PC-3 (cell line): ENCODE data around the gene IFI35. TPM values are rescaled to one million over a fixed set of nuclear protein-coding genes. Genes with fewer than 3 reads are reported as not detected.

Source experiments
- ATAC-seq: fragments of 200-7000 bp; cut with Tn5 transposase; 2 replicates; pipeline ENCODE4 v1.9.1; 2020; ENCODE audit warnings: mild to moderate bottlenecking, moderate library complexity
- BruUV-seq: library from RNA; stranded (reverse); fragments of 400-500 nt; replicated peaks from 2 replicates; lab custom pipeline; 2021; lab: Mats Ljungman, UMichigan
- CTCF ChIA-PET: fragments of 300-600 bp; sonication (Branson Sonifier 250); formaldehyde crosslinking; loops from one replicate; lab custom pipeline; 2022; ENCODE audit warnings: antibody characterized with exemption; lab: Charles Lee
- POLR2A ChIA-PET: fragments of 300-600 bp; sonication (Branson Sonifier 250); formaldehyde crosslinking; loops from one replicate; lab custom pipeline; 2022; ENCODE audit warnings: antibody characterized with exemption; ENCODE audit not compliant: unreplicated experiment; lab: Charles Lee
- DNase-seq: peaks from one replicate; pipeline ENCODE4 v3.0.0-alpha.2; 2015
- H2AFZ ChIP-seq: fragments of 300-600 bp; sonication (generic); 2 replicates; pipeline ENCODE4 v1.6.0; 2016; ENCODE audit warnings: antibody characterized with exemption, low read length
- H3F3A ChIP-seq: fragments of 300-600 bp; sonication (generic); one replicate; pipeline ENCODE4 v1.6.0; 2017; ENCODE audit warnings: antibody characterized with exemption, low read length, control low read depth, mild to moderate bottlenecking; ENCODE audit not compliant: unreplicated experiment
- H3K27ac ChIP-seq: fragments of 300-600 bp; sonication (generic); 2 replicates; pipeline ENCODE4 v1.5.1; 2016; ENCODE audit warnings: mild to moderate bottlenecking, low read length
- H3K27me3 ChIP-seq: fragments of 300-600 bp; sonication (generic); 2 replicates; pipeline ENCODE4 v1.6.1; 2016; ENCODE audit warnings: low read length, mixed read lengths
- H3K36me3 ChIP-seq: fragments of 300-600 bp; sonication (generic); 2 replicates; pipeline ENCODE4 v1.6.1; 2016; ENCODE audit warnings: low read depth, mixed run types, low read length, mixed read lengths
- H3K4me1 ChIP-seq: fragments of 300-600 bp; sonication (generic); 2 replicates; pipeline ENCODE4 v1.5.1; 2016; ENCODE audit warnings: low read length; ENCODE audit not compliant: insufficient read depth
- H3K4me2 ChIP-seq: fragments of 300-600 bp; sonication (generic); 2 replicates; pipeline ENCODE4 v1.6.0; 2016; ENCODE audit warnings: low read length
- H3K4me3 ChIP-seq: fragments of 300-600 bp; sonication (generic); 2 replicates; pipeline ENCODE4 v1.5.1; 2016; ENCODE audit warnings: mild to moderate bottlenecking, low read length, mixed read lengths
- H3K79me2 ChIP-seq: fragments of 300-600 bp; sonication (generic); 2 replicates; pipeline ENCODE4 v1.6.1; 2017; ENCODE audit warnings: low read length, mixed read lengths
- H3K9ac ChIP-seq: fragments of 300-600 bp; sonication (generic); 2 replicates; pipeline ENCODE4 v1.6.0; 2016; ENCODE audit warnings: mild to moderate bottlenecking, low read length
- H3K9me2 ChIP-seq: fragments of 300-600 bp; sonication (generic); replicated peaks from 2 replicates; pipeline ENCODE4 v1.6.1; 2016; ENCODE audit warnings: mixed run types, low read length, mixed read lengths
- H3K9me3 ChIP-seq: fragments of 300-600 bp; sonication (generic); 2 replicates; pipeline ENCODE4 v1.6.1; 2016; ENCODE audit warnings: low read length, mixed read lengths
- H4K20me1 ChIP-seq: fragments of 300-600 bp; sonication (generic); 2 replicates; pipeline ENCODE4 v1.6.1; 2016; ENCODE audit warnings: low read length, mixed read lengths
- EZH2 ChIP-seq: fragments of 300-600 bp; sonication (generic); IDR thresholded peaks from one replicate; pipeline ENCODE4 v1.6.1; 2017; ENCODE audit warnings: antibody characterized with exemption, mild to moderate bottlenecking, low read length; ENCODE audit not compliant: unreplicated experiment
- EZH2phosphoT487 ChIP-seq: fragments of 300-600 bp; sonication (generic); IDR thresholded peaks from 2 replicates; pipeline ENCODE4 v1.6.1; 2018; ENCODE audit warnings: mild to moderate bottlenecking, antibody characterized with exemption, low read length, borderline replicate concordance
- intact Hi-C: fragments of 100-400 bp; cut with micrococcal nuclease; formaldehyde crosslinking; loops from 2 replicates; pipeline ENCODE4 v1.9.0; 2023
- total RNA-seq: library from RNA; depleted of rRNA; stranded (reverse); fragments of >200 nt; gene quantifications from 2 replicates; pipeline ENCODE4 v1.2.3, GENCODE V29; 2014
- TF ChIP-seq, protein P1 (sequence below): fragments of 300-600 bp; sonication (generic); conservative IDR thresholded peaks from 2 replicates; pipeline ENCODE4 v1.5.1; 2017; ENCODE audit warnings: antibody characterized with exemption, low read depth, mild to moderate bottlenecking, low read length

Gene IFI35
- total RNA-seq, 1 experiment from 2014 or later, result 12.3 TPM

DNA sequence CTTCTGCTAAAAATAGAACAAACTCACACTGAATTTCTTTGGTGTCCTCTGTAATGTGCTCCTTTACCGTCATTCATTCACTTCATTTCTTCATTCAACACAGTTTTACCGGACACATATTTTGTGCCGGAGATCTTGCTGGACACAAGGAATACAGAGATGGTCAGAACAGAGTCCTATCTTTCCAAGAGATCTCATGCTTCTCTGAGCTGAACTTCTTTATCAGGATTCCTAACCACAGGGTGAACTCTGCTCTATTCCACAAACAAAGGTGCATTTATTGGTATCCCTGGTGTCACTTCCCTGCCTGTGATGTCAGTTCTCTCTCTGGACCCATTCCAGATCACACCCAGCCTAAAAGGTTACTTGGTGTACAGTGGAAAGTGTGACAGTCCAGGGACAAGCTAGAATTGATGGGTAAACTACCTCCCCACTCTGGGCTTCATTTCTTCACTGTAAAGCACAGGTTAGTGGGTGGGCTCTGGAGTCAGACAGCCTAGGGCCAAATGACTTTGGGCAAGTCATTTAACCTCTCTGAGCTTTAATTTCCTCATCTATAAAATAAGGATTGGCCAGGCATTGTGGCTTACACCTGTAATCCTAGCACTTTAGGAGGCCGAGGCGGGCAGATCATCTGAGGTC lies 4.2 kb downstream of the IFI35 start:
- peak; percentile 53 for ATAC-seq
- H3K4me3 ChIP-seq, result peak overlapping the region; percentile 30; the same call in 1 of the 2 replicates
- peak overlapping the region; percentile 86 for H3K27ac ChIP-seq
- no peaks in the 10 kb centered on the region for H3K9me2 ChIP-seq
- H3K4me2 ChIP-seq, result peak overlapping the region; percentile 66
- H3K36me3 ChIP-seq, result no peaks in the 10 kb centered on the region
- H4K20me1 ChIP-seq, result no peaks in the 10 kb centered on the region
- CTCF ChIA-PET, result no interaction called here
- no peaks in the 10 kb centered on the region for H3K79me2 ChIP-seq
- DNase-seq, result peak; percentile 83
- H3K4me1 ChIP-seq, result peaks cover 14% of the 10 kb centered on the region
- peak overlapping the region; percentile 52 for H3K9ac ChIP-seq
- H3K27me3 ChIP-seq, result no peaks in the 10 kb centered on the region
- TF ChIP-seq EZH2phosphoT487 (no peak), EZH2 (no peak)
- TF ChIP-seq, protein P1, sequence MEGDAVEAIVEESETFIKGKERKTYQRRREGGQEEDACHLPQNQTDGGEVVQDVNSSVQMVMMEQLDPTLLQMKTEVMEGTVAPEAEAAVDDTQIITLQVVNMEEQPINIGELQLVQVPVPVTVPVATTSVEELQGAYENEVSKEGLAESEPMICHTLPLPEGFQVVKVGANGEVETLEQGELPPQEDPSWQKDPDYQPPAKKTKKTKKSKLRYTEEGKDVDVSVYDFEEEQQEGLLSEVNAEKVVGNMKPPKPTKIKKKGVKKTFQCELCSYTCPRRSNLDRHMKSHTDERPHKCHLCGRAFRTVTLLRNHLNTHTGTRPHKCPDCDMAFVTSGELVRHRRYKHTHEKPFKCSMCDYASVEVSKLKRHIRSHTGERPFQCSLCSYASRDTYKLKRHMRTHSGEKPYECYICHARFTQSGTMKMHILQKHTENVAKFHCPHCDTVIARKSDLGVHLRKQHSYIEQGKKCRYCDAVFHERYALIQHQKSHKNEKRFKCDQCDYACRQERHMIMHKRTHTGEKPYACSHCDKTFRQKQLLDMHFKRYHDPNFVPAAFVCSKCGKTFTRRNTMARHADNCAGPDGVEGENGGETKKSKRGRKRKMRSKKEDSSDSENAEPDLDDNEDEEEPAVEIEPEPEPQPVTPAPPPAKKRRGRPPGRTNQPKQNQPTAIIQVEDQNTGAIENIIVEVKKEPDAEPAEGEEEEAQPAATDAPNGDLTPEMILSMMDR, result no peak
- no TSS peak for BruUV-seq
- H3F3A ChIP-seq, result no peaks in the 10 kb centered on the region
- intact Hi-C loops, result no loop called here
- no peaks in the 10 kb centered on the region for H3K9me3 ChIP-seq
- no peak overlapping the region for H2AFZ ChIP-seq
- POLR2A ChIA-PET, result no interaction called here

DNA sequence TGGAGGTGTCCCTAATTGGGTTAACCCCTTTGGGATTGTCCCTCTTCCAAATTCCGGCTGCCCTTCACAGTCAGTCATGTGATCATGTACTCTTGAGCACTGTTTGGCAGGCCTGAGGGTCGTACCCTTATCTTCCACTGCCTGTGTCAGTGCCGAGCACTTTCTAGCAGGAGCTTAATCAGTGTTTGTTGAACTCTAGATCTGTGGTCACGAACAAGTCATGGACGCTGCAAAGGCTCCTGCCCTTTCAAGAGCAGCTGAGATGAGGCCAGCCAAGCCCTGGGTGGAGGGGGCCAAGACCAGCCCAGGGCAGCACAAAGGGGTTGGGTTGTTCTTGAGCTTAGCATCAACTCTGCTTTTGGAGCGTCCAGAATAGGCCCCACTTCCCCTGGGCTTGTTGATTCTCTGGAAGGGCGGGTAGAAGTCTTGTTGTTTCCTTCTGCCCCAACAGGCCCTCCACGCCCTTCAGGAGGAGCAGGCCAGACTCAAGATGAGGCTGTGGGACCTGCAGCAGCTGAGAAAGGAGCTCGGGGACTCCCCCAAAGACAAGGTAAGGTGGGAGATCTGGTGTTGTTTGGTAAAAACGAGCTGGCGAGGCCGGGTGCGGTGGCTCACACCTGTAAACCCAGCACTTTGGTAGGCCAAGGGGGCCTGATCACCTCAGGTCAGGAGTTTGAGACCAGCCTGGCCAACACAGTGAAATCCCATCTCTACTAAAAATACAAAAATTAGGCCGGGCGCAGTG lies 5.3 kb downstream of the IFI35 start:
- no peak for DNase-seq
- Histone ChIP-seq H3K9me3 (no peaks in the 10 kb centered on the region), H3F3A (no peaks in the 10 kb centered on the region), H3K9me2 (no peaks in the 10 kb centered on the region), H3K4me1 (peaks cover 12% of the 10 kb centered on the region), H3K27me3 (no peaks in the 10 kb centered on the region), H3K4me2 (no peak overlapping the region), H3K9ac (no peak overlapping the region), H3K4me3 (no peak overlapping the region), H3K79me2 (no peaks in the 10 kb centered on the region), H4K20me1 (no peaks in the 10 kb centered on the region), H3K27ac (peak overlapping the region; percentile 86), H3K36me3 (no peaks in the 10 kb centered on the region), H2AFZ (no peak overlapping the region)
- ChIA-PET POLR2A (interaction anchor here (0.8 kb wide), 1 partner anchor 14 kb away, joined by 7 read pairs; the partner anchor contains the start of gene RPL27), CTCF (no interaction called here)
- no TSS peak for BruUV-seq
- intact Hi-C loops, result no loop called here
- no peak for ATAC-seq
- TF ChIP-seq EZH2phosphoT487, result no peak
- TF ChIP-seq EZH2, result no peak
- TF ChIP-seq, protein P1, result no peak

DNA sequence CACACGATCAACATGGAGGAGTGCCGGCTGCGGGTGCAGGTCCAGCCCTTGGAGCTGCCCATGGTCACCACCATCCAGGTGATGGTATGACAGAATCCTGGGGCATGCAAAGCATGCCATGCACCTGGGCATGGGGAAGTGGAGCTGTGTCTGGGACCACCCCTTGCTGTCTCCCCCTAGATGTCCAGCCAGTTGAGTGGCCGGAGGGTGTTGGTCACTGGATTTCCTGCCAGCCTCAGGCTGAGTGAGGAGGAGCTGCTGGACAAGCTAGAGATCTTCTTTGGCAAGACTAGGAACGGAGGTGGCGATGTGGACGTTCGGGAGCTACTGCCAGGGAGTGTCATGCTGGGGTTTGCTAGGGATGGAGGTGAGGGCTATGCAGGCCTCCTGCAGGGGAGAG lies 6.7 kb downstream of the IFI35 start:
- no peaks in the 10 kb centered on the region for H3K27me3 ChIP-seq
- H3K9ac ChIP-seq, result no peak overlapping the region
- DNase-seq (no peak), ATAC-seq (no peak)
- ChIA-PET POLR2A (no interaction called here), CTCF (no interaction called here)
- intact Hi-C loops, result no loop called here
- TF ChIP-seq EZH2 (no peak), EZH2phosphoT487 (no peak)
- TF ChIP-seq, protein P1, result no peak
- no peaks in the 10 kb centered on the region for H3K9me2 ChIP-seq
- no peaks in the 10 kb centered on the region for H3K79me2 ChIP-seq
- no peak overlapping the region for H3K4me3 ChIP-seq
- no peaks in the 10 kb centered on the region for H3K36me3 ChIP-seq
- no TSS peak for BruUV-seq
- H2AFZ ChIP-seq, result no peak overlapping the region
- no peak overlapping the region for H3K4me2 ChIP-seq
- no peaks in the 10 kb centered on the region for H3F3A ChIP-seq
- H4K20me1 ChIP-seq, result no peaks in the 10 kb centered on the region
- H3K9me3 ChIP-seq, result no peaks in the 10 kb centered on the region
- H3K27ac ChIP-seq, result no peak overlapping the region
- H3K4me1 ChIP-seq, result peaks cover 12% of the 10 kb centered on the region
